ENCODE data around the gene DLGAP4.
A peak's percentile ranks its signal among the peaks of the same experiment; 100 is the strongest.

DLGAP4 gene

DNA sequence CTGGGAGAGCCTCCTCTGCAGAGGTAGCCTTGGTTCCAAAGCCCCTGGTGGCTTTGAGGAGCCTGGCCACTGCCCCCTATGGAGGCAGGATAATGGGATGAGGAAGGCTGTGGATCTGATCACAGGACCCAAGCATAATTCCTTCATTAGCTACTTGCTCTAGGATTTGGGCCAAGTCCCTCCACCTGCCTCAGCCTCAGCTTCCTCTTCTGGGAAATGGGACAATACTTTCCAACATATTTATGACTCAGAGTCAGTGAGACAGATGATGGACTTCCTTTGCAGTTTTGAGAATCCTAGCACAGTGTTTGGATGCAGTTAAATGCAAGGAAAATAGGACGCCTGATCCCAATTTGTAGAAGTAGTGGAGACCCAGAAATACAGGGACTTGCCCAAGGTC lies 171.3 kb downstream of the DLGAP4 start:
- no peak for DNase-seq (ENCODE audit: low read depth, low spot score)

GRCh38 chr20:36478137-36478905 lies 172.2 kb downstream of the DLGAP4 start:
- DNase-seq (ENCODE audit: low read depth, low spot score), result no peak

- no peak for DNase-seq (ENCODE audit: low read depth, low spot score)
Observed at GRCh38 chr20:36479938-36480337, 173.8 kb downstream of the DLGAP4 start.

- DNase-seq (ENCODE audit: low read depth, low spot score), result no peak
Observed at GRCh38 chr20:36480456-36481048, 174.4 kb downstream of the DLGAP4 start.

- DNase-seq (ENCODE audit: low read depth, low spot score), result no peak
Observed at GRCh38 chr20:36481380-36482043, 175.4 kb downstream of the DLGAP4 start.

GRCh38 chr20:36482044-36482473 lies 175.9 kb downstream of the DLGAP4 start:
- DNase-seq (ENCODE audit: low read depth, low spot score), result no peak

DNA sequence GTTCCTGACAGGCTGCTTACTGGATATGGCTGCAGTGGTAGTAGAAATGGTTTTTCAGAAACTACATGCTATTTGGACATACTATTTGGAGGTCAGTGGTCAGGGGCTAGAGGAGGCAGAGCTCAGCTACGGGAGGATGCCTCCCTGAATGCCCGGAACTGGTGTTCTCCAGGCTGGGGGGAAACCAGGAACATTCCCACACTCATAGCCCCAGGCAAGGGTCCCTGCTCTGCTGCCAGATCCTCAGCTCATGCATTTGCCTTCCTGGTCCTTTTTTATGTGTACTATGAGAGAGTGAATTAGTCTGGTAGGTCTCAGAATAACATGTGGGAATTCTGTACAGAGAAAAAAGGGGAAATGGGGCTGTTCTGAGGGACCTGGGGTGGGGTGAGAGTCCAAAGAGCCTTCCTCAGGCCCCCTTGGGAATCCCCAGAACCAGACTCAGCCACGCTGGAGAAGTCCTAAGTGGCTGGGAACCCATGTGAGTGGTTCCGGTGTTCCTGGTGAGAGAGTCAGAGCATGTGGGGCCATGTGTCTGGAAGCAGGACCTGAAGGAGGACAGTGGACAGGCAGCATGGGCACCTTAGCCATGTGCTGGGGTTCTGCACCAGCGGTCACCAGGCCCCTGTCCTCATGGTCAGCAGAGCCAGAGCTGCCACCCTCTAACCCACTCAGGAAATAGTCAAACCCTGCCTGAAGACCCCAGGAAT lies 177.2 kb downstream of the DLGAP4 start:
- DNase-seq (ENCODE audit: low read depth, low spot score), result no peak

DNA sequence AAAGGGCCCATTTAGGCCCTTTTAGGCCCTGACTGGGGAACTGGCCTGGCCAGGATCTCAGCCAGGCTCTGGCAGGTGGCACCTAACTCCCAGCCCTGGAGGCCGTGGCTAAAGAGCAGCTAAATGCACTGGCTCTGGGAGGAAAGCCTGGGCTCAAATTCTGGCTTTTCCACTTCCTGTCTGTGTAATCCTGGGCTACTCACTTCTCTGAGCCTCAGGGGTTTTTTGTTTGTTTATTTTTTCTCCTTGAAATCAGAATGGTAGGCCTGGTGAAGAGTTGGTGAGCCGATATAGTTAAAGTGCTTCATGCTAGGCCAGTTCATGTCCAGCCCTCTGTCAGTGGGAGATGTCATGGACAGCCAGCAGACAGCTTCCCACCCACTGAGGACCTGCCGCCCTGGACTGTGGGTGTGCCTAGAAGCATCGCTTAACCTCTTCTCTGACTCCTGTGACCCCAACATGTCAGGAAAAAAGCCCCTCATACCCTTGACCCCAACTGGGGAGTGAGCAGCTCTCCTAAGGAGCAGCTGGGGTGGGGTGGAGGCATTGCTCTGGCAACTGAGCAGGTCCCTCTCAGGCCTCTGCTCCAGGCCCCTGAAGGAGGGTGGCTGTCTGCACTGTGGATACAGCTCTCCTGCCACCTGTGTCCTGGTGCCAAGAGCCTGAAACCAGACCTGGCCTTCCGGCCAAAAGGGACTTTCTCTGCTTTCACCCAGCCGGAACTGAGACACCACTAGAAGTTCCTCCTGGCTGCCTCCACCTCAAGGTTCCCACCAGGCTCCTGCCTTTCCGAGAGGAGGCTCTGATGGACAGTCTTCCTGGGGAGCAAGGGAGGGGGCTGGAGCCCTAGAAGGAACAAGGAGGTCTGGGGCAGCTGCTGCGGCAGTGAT lies 178.0 kb downstream of the DLGAP4 start:
- DNase-seq (ENCODE audit: low read depth, low spot score), result no peak

DNA sequence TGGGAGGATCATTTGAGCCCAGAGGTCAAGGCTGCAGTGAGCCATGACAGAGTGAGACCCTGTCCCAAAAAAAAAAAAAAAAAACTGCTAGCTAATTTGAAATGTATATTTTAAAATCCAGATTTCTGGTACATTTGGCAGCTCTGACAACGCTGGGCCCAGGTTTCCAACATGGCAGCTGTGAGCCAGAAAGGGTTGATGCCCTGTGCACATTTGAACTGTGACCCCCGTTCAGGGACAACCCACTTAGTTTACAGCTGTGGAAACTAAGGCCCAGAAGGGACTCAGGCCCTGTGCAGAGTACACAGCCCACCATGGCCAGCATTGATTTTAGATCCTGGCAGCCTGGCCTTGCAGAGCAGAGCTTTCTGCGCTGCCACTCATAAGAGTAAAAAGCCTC lies 179.1 kb downstream of the DLGAP4 start:
- DNase-seq (ENCODE audit: low read depth, low spot score), result no peak

DNA sequence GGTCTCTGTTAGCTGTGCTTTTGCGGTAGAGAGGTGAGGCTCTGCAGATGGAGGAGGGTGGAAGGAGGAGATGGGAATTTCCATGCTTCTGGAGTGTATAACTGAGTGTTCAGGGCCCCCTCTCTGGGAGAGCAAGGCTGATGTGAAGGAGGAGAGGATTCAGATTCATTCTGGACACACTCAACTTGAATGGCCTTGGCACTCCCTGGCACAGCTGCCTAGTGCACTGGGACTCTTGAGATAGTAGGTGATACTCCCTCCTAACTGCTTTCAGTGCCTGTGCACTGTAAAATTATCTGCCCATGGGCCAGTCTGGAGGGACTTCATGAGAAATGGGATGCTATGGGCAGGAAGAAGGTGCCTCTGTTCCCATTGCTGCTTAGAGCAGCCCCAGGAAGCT lies 180.9 kb downstream of the DLGAP4 start:
- no peak for DNase-seq (ENCODE audit: low read depth, low spot score)

DNA sequence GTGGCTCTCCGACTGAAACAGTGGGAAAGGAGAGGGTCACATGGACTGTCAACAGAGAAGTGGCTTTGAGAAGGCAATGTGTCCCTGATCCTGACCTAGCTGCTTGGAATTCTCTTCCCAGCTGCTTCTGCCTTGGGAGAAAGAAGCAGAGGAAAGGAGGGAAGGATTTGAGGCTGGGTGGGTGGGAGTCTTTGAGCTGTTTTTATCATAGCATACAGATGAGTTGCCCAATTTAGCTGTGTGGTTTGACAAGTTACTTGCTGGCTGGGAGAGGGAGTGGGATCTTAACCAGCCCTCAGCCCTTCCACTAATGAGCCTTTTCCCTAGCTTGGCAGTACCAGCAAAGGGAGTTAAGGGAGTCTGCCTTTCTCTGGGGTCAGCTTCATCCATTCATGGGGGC lies 184.1 kb downstream of the DLGAP4 start:
- no peak for DNase-seq (ENCODE audit: low read depth, low spot score)

- DNase-seq (ENCODE audit: low read depth, low spot score), result peak; percentile 17
Observed at GRCh38 chr20:36491901-36492617, 185.9 kb downstream of the DLGAP4 start.

- DNase-seq (ENCODE audit: low read depth, low spot score), result no peak
Observed at GRCh38 chr20:36493051-36493800, 187.1 kb downstream of the DLGAP4 start.

DNA sequence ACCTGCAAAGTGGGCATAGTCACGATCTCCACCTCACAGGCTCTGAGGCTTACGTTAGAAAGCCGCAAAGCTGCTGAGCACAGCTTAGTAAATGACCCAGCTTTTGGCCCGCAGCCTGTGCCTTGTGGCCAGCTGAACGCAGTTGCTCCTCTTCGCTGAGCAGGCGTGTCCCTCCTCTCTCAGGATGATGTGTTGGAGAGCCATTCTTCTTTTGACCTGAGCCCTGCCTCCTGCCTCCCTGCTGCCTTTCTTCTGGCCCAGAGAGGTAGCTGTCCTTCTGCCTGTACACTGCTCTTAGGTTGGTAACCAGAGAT lies 187.6 kb downstream of the DLGAP4 start:
- DNase-seq (ENCODE audit: low read depth, low spot score), result no peak

- no peak for DNase-seq (ENCODE audit: low read depth, low spot score)
Observed at GRCh38 chr20:36496707-36497669, 190.8 kb downstream of the DLGAP4 start.

DNA sequence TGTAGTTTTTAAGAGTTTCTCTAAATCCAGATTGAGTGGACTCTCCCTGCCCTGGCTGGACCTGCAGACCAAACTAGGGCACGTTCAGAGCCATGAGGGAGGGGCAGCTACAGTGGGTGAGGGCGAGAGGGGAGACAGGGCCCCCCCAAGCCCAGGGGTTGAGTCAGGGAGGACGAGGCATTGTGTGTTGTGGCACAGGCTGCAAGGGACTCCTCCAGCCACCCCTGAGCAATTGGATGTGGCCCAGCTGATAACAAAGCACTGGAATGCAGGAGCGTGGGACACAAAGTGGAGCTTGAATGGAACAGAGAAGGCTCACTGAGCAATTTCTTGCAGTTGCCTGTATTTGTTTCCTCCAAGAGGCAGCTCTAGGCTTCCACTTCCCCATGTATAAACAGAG lies 191.7 kb downstream of the DLGAP4 start:
- no peak for DNase-seq (ENCODE audit: low read depth, low spot score)

DNA sequence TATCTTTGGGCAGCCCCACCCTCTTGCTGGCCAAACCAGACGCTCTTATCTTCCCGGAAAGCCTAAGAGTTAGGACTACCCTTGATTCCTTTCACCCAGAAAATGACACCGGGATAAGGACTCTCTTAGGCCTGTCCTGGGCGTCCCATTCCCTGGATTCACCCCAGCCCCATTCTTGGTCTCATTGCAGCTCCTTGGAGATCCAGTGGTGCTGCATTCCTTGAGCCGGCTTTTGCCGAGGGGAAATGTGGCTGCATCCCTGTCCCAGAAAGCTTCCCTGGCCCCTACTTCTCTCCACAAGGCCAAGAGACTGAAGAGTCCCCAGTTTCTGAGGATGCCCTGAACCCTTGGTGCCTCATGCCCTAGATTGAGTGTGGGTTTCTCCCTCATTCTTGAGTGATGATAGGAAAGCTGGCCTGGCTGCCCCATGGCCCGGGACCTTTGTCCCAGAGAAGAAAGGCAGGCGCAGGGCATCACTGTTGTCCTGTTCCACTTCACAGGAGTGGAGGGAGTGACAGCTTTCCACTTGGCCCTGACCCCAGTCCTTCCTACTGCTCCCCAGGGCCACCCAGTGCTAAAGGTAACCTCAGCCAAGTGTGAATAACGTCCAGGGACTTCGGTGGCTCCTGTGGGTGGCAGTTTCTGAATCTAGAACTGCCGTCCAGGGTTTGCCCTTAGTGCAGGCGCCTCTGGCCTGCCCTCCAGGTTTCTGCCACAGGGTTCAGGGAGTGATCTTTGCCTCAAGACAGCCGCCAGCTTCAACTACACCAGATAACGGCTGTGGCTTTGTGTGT lies 192.4 kb downstream of the DLGAP4 start:
- no peak for DNase-seq (ENCODE audit: low read depth, low spot score)

DNA sequence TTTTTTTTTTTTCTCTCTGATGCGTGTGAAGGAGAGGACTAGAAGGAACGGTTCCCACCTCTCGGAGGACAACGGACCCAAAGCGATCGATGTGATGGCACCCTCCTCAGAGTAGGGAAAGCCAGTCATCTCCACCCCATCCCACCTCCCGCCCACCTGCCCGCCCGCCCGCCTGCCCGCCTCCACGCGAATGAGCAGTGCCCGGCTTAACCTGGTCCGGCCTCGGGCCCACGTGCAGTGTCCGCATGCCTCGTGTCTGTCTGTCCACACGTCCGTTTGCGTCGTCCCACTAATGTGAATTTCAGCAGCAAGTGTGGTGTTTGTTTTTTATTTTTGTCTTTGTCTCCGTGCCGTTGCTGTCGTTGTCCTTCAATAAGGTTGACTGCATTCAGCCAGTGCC lies 193.1 kb downstream of the DLGAP4 start:
- DNase-seq (ENCODE audit: low read depth, low spot score), result no peak
